ENCODE results near the gene SHISA6. TPM values are rescaled to one million over a fixed set of nuclear protein-coding genes. Genes with fewer than 3 reads are reported as not detected.

SHISA6 gene
- total RNA-seq, 1 experiment from 2014 or later = 2.9 TPM

DNA sequence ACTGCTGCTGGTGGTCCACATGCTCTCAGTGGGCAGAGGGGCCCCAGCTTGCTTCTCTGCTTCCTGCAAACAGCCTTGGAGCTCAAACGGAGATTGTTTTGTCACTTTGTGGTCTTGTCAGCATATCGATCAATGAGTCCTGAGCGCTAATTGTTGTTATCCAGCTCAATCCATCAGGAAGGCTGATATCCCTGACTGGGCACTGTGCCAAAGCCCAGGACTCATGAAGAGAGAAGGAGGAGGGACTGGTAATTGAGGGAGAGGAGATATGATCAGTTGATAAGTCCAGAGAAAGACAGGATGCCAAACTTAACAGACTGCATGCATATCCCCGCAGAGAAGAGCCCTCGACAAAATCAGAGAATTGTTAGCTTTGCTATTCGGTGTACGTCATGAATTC is 298.6 kb downstream of the SHISA6 start:
- no peaks in the 10 kb centered on the region for H3K27me3 Mint-ChIP-seq (ENCODE audit: low read depth)
- no peak overlapping the region for H3K4me2 ChIP-seq (ENCODE audit: insufficient read depth, insufficient read length, low read length)
- no peak overlapping the region for H2BK12ac ChIP-seq (ENCODE audit: insufficient read length, low read depth, low read length)
- H3K56ac ChIP-seq (ENCODE audit: insufficient read length, low read depth, low read length) = no peak overlapping the region
- no peaks in the 10 kb centered on the region for H3K23me2 ChIP-seq (ENCODE audit: insufficient read length, low read depth, low read length, poor library complexity, severe bottlenecking)
- peaks cover 0 to 2% (median 0%) of the 10 kb centered on the region in 3 experiments; a peak in 1 of 7 replicates for H3K36me3 Mint-ChIP-seq (ENCODE audit: insufficient read depth in 1 of 3, low read depth in 3 of 3)
- H4K20me1 ChIP-seq (ENCODE audit: control insufficient read depth, insufficient read depth, insufficient read length) = no peaks in the 10 kb centered on the region
- no peaks in the 10 kb centered on the region for H3K27me3 ChIP-seq (ENCODE audit: insufficient read depth, low read length)
- DNase-seq = no peak
- H2BK120ac ChIP-seq (ENCODE audit: low read depth, low read length, poor library complexity, severe bottlenecking) = no peak overlapping the region
- no peaks in the 10 kb centered on the region for H3K9me3 ChIP-seq (ENCODE audit: control insufficient read depth, low read depth, low read length)
- no peaks in the 10 kb centered on the region for H3K79me2 ChIP-seq (ENCODE audit: insufficient read depth, low read length)
- H3K27ac ChIP-seq (ENCODE audit: insufficient read length, low read depth, low read length) = no peak overlapping the region
- H3K14ac ChIP-seq (ENCODE audit: insufficient read depth, low read length) = no peak overlapping the region
- no peaks in the 10 kb centered on the region for H3K4me1 ChIP-seq (ENCODE audit: insufficient read depth, low read length)
- H3K79me1 ChIP-seq (ENCODE audit: insufficient read depth, low read depth, low read length, poor library complexity, severe bottlenecking) = no peaks in the 10 kb centered on the region
- WGBS (ENCODE audit: extremely low coverage, insufficient read length, low lambda C conversion rate) = no CpG with 5 or more reads among the region's 7 CpGs
- no peak overlapping the region for H2BK5ac ChIP-seq (ENCODE audit: insufficient read length, low read length)
- no peak overlapping the region for H2BK15ac ChIP-seq (ENCODE audit: low read depth, low read length)
- H4K8ac ChIP-seq (replicated peaks; ENCODE audit: insufficient read length, low read depth, low read length) = no peak overlapping the region
- H3T11ph ChIP-seq (ENCODE audit: low read length) = no peak overlapping the region
- no peak overlapping the region for H3K9ac ChIP-seq (ENCODE audit: extremely low read depth, insufficient read length, low read length)
- no peak overlapping the region for H3K23ac ChIP-seq (ENCODE audit: insufficient read length, low read depth, low read length)
- no peak overlapping the region for H2AK5ac ChIP-seq (ENCODE audit: insufficient read length, low read length)
- no peak overlapping the region for H2BK20ac ChIP-seq (ENCODE audit: low read depth, low read length, poor library complexity, severe bottlenecking)
- no peak overlapping the region for H3K18ac ChIP-seq (ENCODE audit: insufficient read length, low read depth, low read length)
- no peak overlapping the region for H4K5ac ChIP-seq (ENCODE audit: insufficient read length, low read depth, low read length)
- H4K91ac ChIP-seq (ENCODE audit: insufficient read length, low read depth, low read length) = no peak overlapping the region
- peaks cover 15 to 17% of the 10 kb centered on the region in 2 experiments for H3K4me1 Mint-ChIP-seq
- TF ChIP-seq, protein P1, sequence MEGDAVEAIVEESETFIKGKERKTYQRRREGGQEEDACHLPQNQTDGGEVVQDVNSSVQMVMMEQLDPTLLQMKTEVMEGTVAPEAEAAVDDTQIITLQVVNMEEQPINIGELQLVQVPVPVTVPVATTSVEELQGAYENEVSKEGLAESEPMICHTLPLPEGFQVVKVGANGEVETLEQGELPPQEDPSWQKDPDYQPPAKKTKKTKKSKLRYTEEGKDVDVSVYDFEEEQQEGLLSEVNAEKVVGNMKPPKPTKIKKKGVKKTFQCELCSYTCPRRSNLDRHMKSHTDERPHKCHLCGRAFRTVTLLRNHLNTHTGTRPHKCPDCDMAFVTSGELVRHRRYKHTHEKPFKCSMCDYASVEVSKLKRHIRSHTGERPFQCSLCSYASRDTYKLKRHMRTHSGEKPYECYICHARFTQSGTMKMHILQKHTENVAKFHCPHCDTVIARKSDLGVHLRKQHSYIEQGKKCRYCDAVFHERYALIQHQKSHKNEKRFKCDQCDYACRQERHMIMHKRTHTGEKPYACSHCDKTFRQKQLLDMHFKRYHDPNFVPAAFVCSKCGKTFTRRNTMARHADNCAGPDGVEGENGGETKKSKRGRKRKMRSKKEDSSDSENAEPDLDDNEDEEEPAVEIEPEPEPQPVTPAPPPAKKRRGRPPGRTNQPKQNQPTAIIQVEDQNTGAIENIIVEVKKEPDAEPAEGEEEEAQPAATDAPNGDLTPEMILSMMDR (conservative IDR thresholded peaks at IDR 0.05) = no peak
- no peak overlapping the region for H3K4me3 Mint-ChIP-seq
- no peak overlapping the region for H3K4ac ChIP-seq (ENCODE audit: low read depth, low read length)
- H2AFZ ChIP-seq (ENCODE audit: low read length) = no peak overlapping the region
- peak overlapping the region in 1 of 3 experiments; percentile 23; a peak in 1 of 7 replicates for H3K27ac Mint-ChIP-seq
- peaks cover 2% of the 10 kb centered on the region in 2 experiments; a peak in 3 of 5 replicates for H3K9me3 Mint-ChIP-seq
